ENCODE data around the gene RRBP1.

DNA sequence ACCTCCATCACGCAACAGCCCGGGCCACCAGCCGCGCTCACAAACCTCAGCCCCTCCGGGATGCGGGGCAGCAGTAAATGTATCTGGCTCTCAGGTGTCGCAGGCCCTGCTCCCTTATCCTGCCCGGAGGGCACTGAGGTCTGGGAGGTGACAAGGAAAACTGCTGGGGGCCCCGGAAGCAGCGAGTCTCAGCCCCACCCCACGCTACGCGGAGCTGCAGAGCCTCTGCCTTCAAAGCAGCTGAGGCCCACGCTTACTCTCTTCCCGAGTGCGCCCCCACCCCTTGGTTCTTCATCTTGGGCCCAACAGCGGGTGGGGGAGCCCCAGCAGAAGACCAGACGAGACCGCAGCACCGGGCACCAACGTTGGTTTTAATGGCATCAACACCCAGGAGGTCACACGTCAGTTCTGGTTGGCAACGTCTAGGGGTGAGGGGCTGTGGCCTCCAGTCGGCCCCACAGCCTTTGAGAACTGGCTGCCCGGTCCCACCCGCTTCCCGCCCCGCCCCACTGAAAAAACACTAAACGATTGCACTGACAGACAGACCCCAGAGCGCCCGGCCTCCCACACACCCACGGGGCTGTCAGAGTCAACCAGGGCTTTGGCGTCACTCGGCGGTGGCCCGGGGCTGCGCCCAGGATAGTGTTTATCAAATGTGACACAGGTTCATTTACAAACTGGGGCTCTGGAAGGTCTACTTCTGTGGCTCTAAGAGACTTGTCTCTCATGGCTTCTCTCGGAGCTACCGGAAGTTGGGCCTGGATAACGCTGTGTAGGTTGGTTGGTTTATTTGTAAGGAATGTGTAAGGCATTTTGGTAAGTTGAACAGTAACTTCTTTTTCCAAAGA lies 68.5 kb downstream of the RRBP1 start:
- TF ChIP-seq, protein P1, sequence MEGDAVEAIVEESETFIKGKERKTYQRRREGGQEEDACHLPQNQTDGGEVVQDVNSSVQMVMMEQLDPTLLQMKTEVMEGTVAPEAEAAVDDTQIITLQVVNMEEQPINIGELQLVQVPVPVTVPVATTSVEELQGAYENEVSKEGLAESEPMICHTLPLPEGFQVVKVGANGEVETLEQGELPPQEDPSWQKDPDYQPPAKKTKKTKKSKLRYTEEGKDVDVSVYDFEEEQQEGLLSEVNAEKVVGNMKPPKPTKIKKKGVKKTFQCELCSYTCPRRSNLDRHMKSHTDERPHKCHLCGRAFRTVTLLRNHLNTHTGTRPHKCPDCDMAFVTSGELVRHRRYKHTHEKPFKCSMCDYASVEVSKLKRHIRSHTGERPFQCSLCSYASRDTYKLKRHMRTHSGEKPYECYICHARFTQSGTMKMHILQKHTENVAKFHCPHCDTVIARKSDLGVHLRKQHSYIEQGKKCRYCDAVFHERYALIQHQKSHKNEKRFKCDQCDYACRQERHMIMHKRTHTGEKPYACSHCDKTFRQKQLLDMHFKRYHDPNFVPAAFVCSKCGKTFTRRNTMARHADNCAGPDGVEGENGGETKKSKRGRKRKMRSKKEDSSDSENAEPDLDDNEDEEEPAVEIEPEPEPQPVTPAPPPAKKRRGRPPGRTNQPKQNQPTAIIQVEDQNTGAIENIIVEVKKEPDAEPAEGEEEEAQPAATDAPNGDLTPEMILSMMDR (IDR thresholded peaks at IDR 0.05; ENCODE audit: low read length), result no peak
- no peak for TF ChIP-seq EZH2 (IDR thresholded peaks at IDR 0.05; ENCODE audit: borderline replicate concordance, low read length)

Data from OCI-LY1 (cell line).